ENCODE results near the gene CLDN1.

DNA sequence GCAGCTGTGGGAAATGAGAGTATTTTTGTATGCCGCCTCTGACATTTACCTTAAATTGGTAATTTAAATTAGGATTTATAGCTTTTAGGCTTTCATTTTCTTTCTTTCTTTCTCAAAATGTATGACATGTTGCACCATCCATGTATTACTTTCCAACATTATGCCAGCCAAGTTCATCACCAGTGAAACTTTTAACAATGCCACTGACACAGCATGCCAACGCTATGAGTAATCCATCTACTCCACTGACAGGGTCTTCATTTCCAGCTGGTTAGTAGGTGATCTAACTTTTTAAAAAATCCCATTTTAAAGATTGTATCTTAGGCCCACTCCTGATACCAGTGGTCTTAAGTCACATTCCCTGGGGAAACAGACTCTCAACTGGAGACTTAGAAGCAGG lies 43.9 kb upstream of the CLDN1 start:
- TF ChIP-seq, protein P1, sequence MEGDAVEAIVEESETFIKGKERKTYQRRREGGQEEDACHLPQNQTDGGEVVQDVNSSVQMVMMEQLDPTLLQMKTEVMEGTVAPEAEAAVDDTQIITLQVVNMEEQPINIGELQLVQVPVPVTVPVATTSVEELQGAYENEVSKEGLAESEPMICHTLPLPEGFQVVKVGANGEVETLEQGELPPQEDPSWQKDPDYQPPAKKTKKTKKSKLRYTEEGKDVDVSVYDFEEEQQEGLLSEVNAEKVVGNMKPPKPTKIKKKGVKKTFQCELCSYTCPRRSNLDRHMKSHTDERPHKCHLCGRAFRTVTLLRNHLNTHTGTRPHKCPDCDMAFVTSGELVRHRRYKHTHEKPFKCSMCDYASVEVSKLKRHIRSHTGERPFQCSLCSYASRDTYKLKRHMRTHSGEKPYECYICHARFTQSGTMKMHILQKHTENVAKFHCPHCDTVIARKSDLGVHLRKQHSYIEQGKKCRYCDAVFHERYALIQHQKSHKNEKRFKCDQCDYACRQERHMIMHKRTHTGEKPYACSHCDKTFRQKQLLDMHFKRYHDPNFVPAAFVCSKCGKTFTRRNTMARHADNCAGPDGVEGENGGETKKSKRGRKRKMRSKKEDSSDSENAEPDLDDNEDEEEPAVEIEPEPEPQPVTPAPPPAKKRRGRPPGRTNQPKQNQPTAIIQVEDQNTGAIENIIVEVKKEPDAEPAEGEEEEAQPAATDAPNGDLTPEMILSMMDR (IDR thresholded peaks at IDR 0.05; ENCODE audit: low read length), result no peak
- TF ChIP-seq EZH2 (IDR thresholded peaks at IDR 0.05; ENCODE audit: borderline replicate concordance, low read length), result no peak
